Stimulated activated CD8-positive, alpha-beta memory T cell treated with anti-CD3 and anti-CD28 coated beads, Interleukin-15, amount 100 ng/mL, for 1 hour (primary cell): ENCODE data around the gene CUEDC1.
A peak's percentile ranks its signal among the peaks of the same experiment; 100 is the strongest.
"Not testable (repeated sequence)": the region's sequence is repeated elsewhere in the genome, so short reads cannot be mapped to it uniquely, and the experiment has no call there.

Source experiments
- DNase-seq: peaks from one replicate; pipeline ENCODE4 v3.0.0-alpha.2; 2020; ENCODE audit warnings: low read depth

Gene CUEDC1

GRCh38 chr17:57859601-57860413 is 95.4 kb downstream of the CUEDC1 start:
- no peak for DNase-seq

- no peak for DNase-seq
These were observed 96.4 kb downstream of the CUEDC1 start for GRCh38 chr17:57858838-57859237.

GRCh38 chr17:57856792-57857620 is 98.2 kb downstream of the CUEDC1 start:
- DNase-seq, result no peak

- DNase-seq, result no peak
These were observed 99.7 kb downstream of the CUEDC1 start for GRCh38 chr17:57855391-57856035.

GRCh38 chr17:57853695-57854094 is 101.5 kb downstream of the CUEDC1 start:
- no peak for DNase-seq

- no peak for DNase-seq
These were observed 102.3 kb downstream of the CUEDC1 start for GRCh38 chr17:57852955-57853328.

- no peak for DNase-seq
These were observed 102.9 kb downstream of the CUEDC1 start for GRCh38 chr17:57852092-57852954.

GRCh38 chr17:57849874-57850754 is 105.1 kb downstream of the CUEDC1 start, which contains the start of gene MRPS23:
MRPS23 (minus strand) TSS chr17:57850044; CDS start chr17:57850010, 34 bp downstream.
- peak; percentile 86 for DNase-seq

GRCh38 chr17:57849163-57849873 is 105.9 kb downstream of the CUEDC1 start:
- no peak for DNase-seq

- not testable (repeated sequence) for DNase-seq
These were observed 108.9 kb downstream of the CUEDC1 start for GRCh38 chr17:57846056-57846945.

GRCh38 chr17:57842280-57842679 is 112.9 kb downstream of the CUEDC1 start:
- DNase-seq, result no peak

GRCh38 chr17:57839571-57839923 is 115.7 kb downstream of the CUEDC1 start:
- no peak for DNase-seq

- no peak for DNase-seq
These were observed 116.2 kb downstream of the CUEDC1 start for GRCh38 chr17:57838857-57839570.

- DNase-seq, result no peak
These were observed 116.8 kb downstream of the CUEDC1 start for GRCh38 chr17:57838453-57838852.

- DNase-seq, result no peak
These were observed 119.8 kb downstream of the CUEDC1 start for GRCh38 chr17:57835333-57835900.

- DNase-seq, result no peak
These were observed 121.0 kb downstream of the CUEDC1 start for GRCh38 chr17:57834146-57834741.

- peak; percentile 56 for DNase-seq
These were observed 121.9 kb downstream of the CUEDC1 start for GRCh38 chr17:57833179-57833939.
